GM21825 (cell line): ENCODE results near the gene MOV10.

Source experiments
- ATAC-seq: cut with Tn5 transposase; IDR thresholded peaks from one replicate; pipeline ENCODE4 v1.9.1; 2021; ENCODE audit warnings: mild to moderate bottlenecking, moderate library complexity; ENCODE audit not compliant: unreplicated experiment

Gene MOV10

DNA sequence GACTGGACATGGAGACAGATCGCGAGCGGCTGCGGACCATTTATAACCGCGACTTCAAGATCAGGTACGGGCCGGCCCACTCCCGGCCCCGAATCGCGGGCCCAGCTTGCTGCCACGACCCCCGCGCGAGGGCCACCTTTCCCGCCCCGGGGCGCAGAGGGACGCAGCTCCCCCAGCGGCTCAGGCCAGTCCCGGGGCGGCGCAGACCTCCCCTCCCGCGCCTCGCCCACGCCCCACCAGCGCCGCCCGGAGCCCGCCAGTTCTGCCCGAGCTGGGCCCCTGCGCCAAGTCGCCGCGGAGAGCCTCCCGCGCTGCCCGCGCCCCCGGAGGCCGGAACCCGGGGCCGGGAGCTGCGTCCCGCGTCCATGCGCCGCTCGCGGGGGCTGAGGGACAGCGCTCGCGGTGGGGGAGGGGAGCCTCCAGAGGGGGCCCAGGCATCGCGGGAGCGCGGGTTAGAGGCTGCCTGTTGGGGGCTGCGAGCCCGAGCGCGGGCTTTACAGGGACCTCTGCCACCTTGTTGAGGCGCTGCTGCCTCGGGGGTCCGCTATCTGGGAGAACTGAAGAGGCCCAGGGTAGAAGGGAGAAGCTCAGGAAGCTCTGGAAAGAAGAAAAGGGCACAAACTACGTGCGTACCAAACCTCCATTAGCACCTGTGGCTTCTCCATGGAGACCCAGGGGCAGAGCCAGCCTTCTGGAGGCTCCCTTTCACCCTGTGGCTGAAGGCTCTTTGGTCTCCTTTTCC, 698 bp downstream of the MOV10 start:
- ATAC-seq = peak; percentile 43

DNA sequence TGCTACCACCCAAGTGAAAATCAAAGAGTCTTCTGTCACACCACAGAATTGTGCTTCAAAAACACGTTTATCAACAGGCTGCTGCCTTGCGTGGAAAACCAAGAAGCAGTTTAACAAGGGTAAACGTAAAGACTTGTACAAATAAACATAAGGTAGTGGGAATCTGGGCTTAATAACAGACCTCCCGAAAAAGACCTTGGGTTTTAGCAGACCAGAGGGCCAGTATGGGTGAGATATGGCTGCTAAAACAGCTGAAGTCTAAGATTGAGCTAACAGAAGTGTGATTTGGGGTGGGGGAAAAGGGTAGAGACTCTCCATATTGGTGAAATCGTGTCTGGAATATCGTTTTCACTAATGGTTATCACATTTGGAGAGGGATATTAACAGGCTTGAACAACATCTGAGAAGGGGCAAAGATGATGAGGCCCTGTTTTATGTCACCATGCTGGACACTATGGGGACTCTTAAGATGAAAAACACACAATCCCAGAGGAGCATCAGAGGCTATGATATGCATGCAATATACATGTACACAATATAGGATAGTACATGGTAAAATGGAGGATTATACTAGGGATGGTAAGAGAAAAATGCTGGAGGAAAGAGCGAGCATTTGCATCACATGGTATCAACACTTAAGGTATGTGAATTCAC, 1.4 kb downstream of the MOV10 start:
- no peak for ATAC-seq

- ATAC-seq = no peak
These were observed 2.1 kb downstream of the MOV10 start for GRCh38 chr1:112676543-112676942.

DNA sequence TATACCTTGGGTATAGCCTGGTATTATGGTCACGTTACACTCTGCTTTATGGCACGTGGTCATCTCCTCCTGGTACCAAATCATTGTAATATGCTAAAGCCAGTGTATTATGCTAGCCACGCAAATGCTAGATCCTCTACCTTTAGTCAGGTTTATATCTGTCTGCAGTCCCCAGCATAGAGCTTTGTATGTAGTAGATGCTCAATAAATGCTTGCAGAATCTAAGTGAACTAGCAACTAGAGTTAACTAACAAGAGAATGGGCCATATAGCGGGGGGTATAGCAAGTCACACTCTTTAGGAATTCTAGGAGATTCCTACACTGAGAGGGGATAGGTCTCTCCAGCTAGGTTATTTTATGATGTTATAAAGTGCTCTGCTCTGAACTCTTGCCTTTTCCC, 3.0 kb downstream of the MOV10 start:
- ATAC-seq = no peak

GRCh38 chr1:112678605-112679004, 4.1 kb downstream of the MOV10 start:
- no peak for ATAC-seq

- no peak for ATAC-seq
These were observed 11.5 kb downstream of the MOV10 start for GRCh38 chr1:112685913-112686312.

DNA sequence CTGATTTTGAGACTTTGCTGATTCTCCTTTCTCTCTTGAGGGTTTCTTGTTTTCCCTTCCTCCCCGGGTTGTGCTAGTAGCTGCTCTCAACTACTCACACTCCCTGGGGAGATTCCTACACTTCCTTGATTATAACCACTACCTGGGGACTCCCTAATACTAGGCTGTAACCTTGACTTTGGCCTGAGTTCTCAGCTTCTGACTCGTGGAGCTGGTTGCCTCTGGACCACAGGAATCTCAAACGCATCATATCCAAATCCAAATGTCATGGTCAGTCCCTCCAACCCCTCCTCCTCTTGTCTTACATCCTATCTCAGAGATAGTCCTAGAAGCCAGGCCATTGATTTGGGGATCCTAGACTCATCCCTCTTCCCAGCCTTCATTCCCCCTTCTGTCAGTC, 12.0 kb downstream of the MOV10 start:
- no peak for ATAC-seq

- ATAC-seq = no peak
These were observed 12.4 kb downstream of the MOV10 start for GRCh38 chr1:112686835-112687234.

DNA sequence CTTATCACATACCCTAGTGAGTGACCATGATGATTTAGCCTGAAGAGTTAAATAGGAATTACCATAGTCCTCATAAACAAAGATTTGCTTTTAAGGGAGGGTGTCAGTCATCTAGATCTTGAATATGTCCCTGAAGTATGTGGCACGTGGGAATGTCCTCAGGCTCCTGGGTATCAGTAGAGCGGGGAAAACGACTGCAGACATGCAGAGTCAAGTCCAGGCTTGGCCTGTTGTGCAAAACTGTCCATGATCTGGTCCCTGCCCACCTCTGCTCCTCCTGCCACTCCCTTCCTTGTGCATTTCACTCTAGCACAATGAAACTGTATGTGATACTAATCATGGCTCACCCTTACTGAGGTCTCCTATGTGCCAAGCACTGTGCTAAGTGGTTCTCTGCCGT, 12.9 kb downstream of the MOV10 start:
- ATAC-seq = no peak

- ATAC-seq = no peak
These were observed 13.5 kb downstream of the MOV10 start for GRCh38 chr1:112687785-112688496.

- no peak for ATAC-seq
These were observed 14.3 kb downstream of the MOV10 start for GRCh38 chr1:112688781-112689193.

DNA sequence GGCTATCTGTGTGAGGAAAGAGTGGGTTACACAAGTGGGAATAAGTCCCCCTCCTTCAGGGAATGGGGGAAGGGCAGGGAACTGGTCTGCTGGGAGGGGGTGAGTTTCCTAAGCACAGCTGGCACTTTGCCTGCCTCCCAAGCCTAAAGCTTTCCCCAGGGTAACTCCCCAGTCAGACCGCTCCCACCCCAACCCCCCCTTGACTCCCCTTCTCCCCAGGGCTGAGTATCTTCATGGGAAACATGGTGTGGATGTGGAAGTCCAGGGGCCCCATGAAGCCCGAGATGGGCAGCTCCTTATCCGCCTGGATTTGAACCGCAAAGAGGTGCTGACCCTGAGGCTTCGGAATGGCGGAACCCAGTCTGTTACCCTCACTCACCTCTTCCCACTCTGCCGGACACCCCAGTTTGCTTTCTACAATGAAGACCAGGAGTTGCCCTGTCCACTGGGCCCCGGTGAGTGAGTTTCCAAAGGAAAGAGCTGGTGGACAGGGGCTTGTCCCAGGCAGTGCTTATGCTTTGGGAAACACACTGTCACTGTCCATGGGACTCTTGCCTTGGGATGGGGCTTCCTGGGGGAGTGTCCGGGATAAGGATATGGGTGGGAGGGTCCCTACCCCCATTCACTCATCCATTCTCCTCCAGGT, 14.9 kb downstream of the MOV10 start:
- no peak for ATAC-seq

DNA sequence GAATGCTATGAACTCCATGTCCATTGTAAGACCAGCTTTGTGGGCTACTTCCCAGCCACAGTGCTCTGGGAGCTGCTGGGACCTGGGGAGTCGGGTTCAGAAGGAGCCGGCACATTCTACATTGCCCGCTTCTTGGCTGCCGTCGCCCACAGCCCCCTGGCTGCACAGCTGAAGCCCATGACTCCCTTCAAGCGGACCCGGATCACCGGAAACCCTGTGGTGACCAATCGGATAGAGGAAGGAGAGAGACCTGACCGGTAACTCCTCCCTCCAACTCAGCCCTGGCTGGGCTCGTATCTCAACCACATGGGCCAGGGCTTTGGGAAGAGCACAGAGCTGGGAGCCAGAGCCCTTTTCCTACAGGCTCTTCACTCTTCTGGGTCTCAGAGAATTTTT, 15.4 kb downstream of the MOV10 start:
- ATAC-seq = no peak

DNA sequence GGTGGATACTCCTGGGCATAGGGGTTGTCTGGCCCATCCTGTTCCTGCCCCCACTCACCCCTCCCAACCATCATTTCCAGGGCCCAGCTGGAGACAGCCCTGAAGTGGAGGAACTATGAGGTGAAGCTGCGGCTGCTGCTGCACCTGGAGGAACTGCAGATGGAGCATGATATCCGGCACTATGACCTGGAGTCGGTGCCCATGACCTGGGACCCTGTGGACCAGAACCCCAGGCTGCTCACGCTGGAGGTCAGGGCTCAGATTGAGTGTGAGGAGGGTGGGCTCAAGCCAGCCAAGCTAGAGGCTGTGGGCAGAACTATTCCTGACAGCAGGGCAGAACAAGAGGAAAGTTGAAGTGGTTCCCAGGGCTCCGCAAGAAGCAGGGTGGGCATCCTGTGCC, 18.2 kb downstream of the MOV10 start:
- no peak for ATAC-seq

GRCh38 chr1:112693821-112694220, 19.4 kb downstream of the MOV10 start:
- ATAC-seq = no peak

- no peak for ATAC-seq
These were observed 20.0 kb downstream of the MOV10 start for GRCh38 chr1:112694363-112694929.

DNA sequence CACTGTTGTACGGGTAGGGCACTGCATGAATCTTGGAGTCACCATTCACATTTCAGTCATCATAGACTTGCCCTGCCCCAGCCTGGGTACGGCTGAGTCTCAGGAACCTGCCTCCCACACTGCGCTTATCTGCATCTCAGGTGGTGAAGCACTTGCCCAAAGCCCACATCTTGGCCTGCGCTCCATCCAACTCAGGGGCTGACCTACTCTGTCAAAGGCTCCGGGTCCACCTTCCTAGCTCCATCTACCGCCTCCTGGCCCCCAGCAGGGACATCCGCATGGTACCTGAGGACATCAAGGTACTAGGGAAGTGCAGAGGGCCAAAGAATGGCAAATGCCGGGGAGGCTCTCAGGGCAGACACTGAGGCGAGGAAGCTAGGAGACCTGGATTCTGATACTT, 20.8 kb downstream of the MOV10 start:
- no peak for ATAC-seq

GRCh38 chr1:112696578-112697314, 22.3 kb downstream of the MOV10 start:
- ATAC-seq = no peak

- ATAC-seq = no peak
These were observed 23.3 kb downstream of the MOV10 start for GRCh38 chr1:112697781-112698201.
